ENCODE data around the gene FLRT2.

FLRT2 gene

GRCh38 chr14:85558505-85558904 lies 28.6 kb downstream of the FLRT2 start:
- no peak for DNase-seq (ENCODE audit: low read depth in 1 of 2, low spot score in 1 of 2)

GRCh38 chr14:85562630-85563029 lies 32.7 kb downstream of the FLRT2 start:
- no peak for DNase-seq (ENCODE audit: low read depth in 1 of 2, low spot score in 1 of 2)

- DNase-seq (ENCODE audit: low read depth in 1 of 2, low spot score in 1 of 2), result no peak
Observed at GRCh38 chr14:85564841-85565527, 35.0 kb downstream of the FLRT2 start.

DNA sequence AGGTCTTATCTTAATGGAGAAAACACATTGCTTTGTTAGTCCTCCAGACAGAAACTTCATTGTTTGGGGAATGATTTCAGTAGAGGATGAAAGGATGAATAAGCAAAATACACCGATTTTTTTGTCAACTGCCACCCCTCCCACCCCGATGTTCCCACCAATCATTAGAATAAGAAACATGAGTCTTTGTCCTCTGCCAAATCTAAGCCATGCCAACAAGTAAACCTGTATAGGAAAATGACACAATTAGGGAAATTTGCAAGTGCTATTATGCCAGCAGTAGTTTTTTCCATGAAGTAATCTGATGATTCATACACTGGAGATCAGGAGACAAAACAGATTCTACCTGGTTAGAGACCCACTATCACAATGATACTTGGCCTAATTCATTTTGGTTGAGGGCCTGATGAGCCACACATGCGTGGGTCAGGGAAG lies 35.9 kb downstream of the FLRT2 start:
- DNase-seq (ENCODE audit: low read depth in 1 of 2, low spot score in 1 of 2), result no peak

- no peak for DNase-seq (ENCODE audit: low read depth in 1 of 2, low spot score in 1 of 2)
Observed at GRCh38 chr14:85566603-85567002, 36.7 kb downstream of the FLRT2 start.

GRCh38 chr14:85572011-85572410 lies 42.1 kb downstream of the FLRT2 start:
- no peak for DNase-seq (ENCODE audit: low read depth in 1 of 2, low spot score in 1 of 2)

DNA sequence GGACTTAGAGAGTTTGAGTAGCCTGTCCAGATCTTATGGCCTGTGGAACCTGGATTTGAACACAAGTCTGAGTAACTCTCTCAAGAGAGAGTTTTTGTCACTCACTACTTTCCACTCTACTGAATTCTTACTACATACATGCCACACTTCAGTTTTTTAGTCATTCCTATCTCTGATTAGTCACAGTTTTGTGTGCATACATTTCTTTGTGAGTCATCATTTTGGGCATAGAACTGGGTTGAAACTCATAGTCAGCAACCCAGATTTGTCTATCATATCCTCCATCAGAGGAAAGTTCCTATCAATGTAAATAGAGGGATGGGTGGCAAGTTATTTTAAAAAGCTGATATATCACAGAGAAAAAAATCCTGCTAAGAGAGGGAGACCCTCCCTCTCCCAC lies 42.9 kb downstream of the FLRT2 start:
- no peak for DNase-seq (ENCODE audit: low read depth in 1 of 2, low spot score in 1 of 2)

GRCh38 chr14:85573406-85573805 lies 43.5 kb downstream of the FLRT2 start:
- DNase-seq (ENCODE audit: low read depth in 1 of 2, low spot score in 1 of 2), result no peak

DNA sequence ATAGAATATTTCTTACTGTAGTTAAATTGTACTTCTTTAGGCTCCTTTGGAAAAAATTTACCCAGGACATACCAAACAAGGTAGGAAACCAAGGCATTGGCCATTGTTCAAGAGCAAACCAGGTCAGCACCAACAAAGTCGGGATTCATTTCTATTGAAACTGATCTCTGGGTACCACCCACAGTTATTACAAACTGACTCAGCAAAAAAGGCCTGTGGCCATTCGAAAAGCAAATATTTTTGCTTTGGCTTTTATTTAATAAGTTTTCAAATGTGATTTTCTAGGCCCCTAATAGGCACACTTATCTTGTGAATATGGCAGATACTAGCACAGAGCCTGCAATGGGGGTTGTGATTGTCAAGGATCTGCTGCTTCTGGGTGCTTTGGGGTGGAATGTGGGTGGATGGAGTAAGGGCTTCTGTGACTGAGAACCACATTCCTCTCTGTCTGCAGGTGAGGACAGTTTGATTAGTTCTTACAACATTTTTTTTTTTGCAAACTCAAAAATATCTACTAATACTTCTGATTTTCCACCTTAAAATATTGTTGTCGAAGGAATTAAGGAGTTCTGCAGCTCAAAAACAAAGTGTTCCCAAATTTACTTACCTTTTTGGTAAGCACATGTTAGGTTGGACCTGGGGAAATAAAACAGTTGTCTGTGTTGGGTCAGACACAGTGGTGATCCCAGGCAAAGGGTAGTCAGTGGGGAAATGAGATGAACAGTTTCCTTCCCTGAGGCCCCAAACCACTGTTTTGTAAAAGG lies 45.1 kb downstream of the FLRT2 start:
- DNase-seq (ENCODE audit: low read depth in 1 of 2, low spot score in 1 of 2), result no peak

- no peak for DNase-seq (ENCODE audit: low read depth in 1 of 2, low spot score in 1 of 2)
Observed at GRCh38 chr14:85575617-85575898, 45.6 kb downstream of the FLRT2 start.

GRCh38 chr14:85576218-85576617 lies 46.3 kb downstream of the FLRT2 start:
- DNase-seq (ENCODE audit: low read depth in 1 of 2, low spot score in 1 of 2), result no peak

DNA sequence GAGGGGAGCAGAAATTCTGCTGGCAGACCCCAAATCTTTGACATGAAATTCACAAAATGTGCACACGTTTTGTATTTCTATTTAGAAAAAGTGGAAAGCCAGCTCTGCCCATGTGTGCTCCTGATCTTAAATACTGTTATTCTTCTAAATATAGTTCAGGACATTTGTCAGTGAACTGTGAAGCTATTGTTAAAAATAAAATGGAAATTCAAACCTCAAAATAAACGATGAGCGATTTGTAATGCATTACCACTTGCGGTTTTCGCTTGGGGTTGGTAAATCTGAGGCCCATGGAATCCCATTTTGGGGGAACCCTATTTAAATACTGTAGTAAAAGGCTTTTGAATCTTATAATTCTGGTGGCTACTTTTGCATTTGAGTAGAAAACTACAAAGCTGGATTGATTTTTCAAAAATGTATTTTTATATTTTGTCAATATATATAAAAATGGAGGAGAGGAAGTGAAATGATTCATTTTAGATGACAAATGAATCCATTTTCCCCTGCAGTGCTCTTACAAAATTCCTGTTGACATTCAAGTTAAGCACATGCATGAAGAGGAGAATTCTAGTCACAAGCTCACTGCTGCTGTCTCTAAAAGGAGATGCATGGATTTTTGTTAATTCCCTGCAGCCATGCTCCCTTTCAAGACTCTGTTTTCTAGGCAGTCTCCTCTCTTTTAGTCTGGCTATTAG lies 47.1 kb downstream of the FLRT2 start:
- DNase-seq (ENCODE audit: low read depth in 1 of 2, low spot score in 1 of 2), result no peak

DNA sequence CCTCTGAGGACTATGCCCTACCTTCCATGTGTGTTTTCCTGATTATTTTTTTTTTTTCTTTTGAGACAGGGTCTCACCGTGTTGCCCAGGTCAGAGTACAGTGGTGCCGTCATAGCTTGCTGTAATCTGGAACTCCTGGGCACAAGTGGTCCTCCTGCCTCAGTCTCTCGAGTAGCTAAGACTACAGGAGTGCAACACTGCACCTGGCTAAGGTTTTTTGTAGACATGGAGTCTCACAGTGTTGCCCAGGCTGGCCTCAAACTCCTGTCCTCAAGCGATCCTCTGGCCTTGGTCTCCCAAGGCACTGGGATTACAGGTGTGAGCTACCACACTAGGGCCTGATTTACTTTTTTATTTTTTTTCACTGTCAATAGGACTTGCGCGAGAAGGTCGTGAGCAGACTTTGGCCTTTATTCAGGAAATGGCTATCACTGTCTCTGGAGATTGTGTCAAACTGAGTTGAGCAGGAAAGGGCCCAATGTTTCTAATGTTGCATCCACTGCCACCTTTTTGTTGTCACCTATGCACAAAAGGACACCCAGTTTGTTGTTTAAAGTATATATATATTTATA lies 47.7 kb downstream of the FLRT2 start:
- no peak for DNase-seq (ENCODE audit: low read depth in 1 of 2, low spot score in 1 of 2)

DNA sequence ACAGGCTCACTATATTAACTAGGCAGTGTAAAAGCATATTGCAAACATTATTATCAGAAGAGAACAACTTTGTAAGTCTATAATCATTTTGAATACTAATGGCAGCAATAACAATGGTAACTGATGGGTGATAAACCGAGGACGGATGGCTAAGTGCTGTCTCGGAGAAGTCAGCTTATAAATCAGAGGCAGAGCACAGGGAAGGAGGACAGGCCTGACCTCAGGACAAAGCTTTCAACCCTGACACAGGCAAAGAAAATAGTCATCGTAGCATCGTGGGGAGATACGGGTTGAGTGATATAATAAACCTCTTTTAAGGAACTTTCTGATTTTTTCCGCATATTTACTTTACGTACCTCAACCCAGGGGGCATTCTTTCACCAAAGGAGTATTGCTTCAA lies 48.4 kb downstream of the FLRT2 start:
- DNase-seq (ENCODE audit: low read depth in 1 of 2, low spot score in 1 of 2), result no peak

DNA sequence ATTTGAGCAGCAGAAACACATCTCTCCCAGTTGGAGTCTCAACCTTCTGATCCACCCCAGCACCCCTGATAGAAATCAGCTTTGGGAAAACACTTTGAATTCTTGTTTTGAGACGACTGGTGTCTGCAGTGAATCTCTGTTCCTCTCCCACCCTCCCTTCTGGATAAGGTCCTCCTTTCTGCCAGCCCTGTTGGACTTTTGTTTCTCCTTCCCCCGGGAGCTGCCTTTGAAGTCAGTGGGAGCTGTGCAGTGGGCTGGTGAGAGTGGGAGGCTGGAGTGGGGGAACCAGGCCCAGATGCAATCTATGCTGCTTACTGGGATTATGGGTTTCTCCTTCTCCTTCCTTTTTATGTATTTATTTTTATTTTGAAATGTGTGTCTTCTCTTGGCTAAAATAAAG lies 49.0 kb downstream of the FLRT2 start:
- no peak for DNase-seq (ENCODE audit: low read depth in 1 of 2, low spot score in 1 of 2)

DNA sequence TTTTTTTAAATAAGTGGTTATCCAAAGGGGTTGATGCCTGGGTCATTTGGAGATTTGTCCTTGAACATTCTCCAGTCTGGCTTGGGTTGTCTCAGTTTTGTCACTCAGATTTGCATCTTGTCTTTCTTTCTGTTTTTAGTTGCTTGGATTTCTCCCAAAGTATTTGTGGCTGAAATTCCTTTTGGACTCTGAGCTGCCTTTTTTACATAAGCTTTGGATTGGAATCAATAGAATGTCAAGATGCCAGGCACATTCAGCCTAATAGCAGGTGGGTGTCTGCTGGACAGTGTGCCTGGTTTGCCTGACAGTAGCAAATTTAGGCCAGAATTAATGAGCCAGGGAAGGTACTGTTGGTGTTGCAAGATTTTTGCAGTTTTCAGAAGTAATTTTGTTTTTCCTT lies 50.0 kb downstream of the FLRT2 start:
- no peak for DNase-seq (ENCODE audit: low read depth in 1 of 2, low spot score in 1 of 2)

- DNase-seq (ENCODE audit: low read depth in 1 of 2, low spot score in 1 of 2), result no peak
Observed at GRCh38 chr14:85580536-85581140, 50.7 kb downstream of the FLRT2 start.

DNA sequence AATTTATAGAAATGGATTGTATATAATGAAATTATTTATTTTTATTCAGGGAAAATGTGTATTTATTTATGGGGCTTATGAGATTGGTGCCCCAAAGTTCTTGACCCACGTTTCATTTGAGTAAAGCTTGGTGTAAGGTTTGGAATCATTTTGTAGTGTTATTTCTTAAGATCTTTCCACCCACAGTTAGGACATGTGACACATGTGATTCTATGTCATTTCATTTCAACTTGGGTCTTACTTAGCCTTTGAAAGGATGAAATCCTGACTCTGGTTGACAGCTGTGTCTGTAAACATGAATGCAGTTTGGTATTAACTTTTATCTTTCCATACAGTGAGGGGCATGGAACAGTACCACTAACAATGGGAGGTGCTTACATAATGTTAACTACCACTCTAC lies 51.7 kb downstream of the FLRT2 start:
- no peak for DNase-seq (ENCODE audit: low read depth in 1 of 2, low spot score in 1 of 2)

GRCh38 chr14:85583380-85583779 lies 53.4 kb downstream of the FLRT2 start:
- no peak for DNase-seq (ENCODE audit: low read depth in 1 of 2, low spot score in 1 of 2)

GRCh38 chr14:85584481-85584880 lies 54.5 kb downstream of the FLRT2 start:
- no peak for DNase-seq (ENCODE audit: low read depth in 1 of 2, low spot score in 1 of 2)

- DNase-seq (ENCODE audit: low read depth in 1 of 2, low spot score in 1 of 2), result no peak
Observed at GRCh38 chr14:85587151-85587711, 57.3 kb downstream of the FLRT2 start.

Data from activated T-helper 1 cell treated with anti-CD3 and anti-CD28 coated beads, Interleukin-2, amount 50 U/mL, for 16 hours (primary cell).